PC-3 (cell line): ENCODE measurements around the gene BEST2. TPM values are rescaled to one million over a fixed set of nuclear protein-coding genes. Genes with fewer than 3 reads are reported as not detected.
A peak's percentile ranks its signal among the peaks of the same experiment; 100 is the strongest.

ENCODE experiments used
- ATAC-seq: fragments of 200-7000 bp; cut with Tn5 transposase; 2 replicates; pipeline ENCODE4 v1.9.1; 2020; ENCODE audit warnings: mild to moderate bottlenecking, moderate library complexity
- BruUV-seq: library from RNA; stranded (reverse); fragments of 400-500 nt; replicated peaks from 2 replicates; lab custom pipeline; 2021; lab: Mats Ljungman, UMichigan
- CTCF ChIA-PET: fragments of 300-600 bp; sonication (Branson Sonifier 250); formaldehyde crosslinking; loops from one replicate; lab custom pipeline; 2022; ENCODE audit warnings: antibody characterized with exemption; lab: Charles Lee
- POLR2A ChIA-PET: fragments of 300-600 bp; sonication (Branson Sonifier 250); formaldehyde crosslinking; loops from one replicate; lab custom pipeline; 2022; ENCODE audit warnings: antibody characterized with exemption; ENCODE audit not compliant: unreplicated experiment; lab: Charles Lee
- DNase-seq: peaks from one replicate; pipeline ENCODE4 v3.0.0-alpha.2; 2015
- H2AFZ ChIP-seq: fragments of 300-600 bp; sonication (generic); 2 replicates; pipeline ENCODE4 v1.6.0; 2016; ENCODE audit warnings: antibody characterized with exemption, low read length
- H3F3A ChIP-seq: fragments of 300-600 bp; sonication (generic); one replicate; pipeline ENCODE4 v1.6.0; 2017; ENCODE audit warnings: antibody characterized with exemption, low read length, control low read depth, mild to moderate bottlenecking; ENCODE audit not compliant: unreplicated experiment
- H3K27ac ChIP-seq: fragments of 300-600 bp; sonication (generic); 2 replicates; pipeline ENCODE4 v1.5.1; 2016; ENCODE audit warnings: mild to moderate bottlenecking, low read length
- H3K27me3 ChIP-seq: fragments of 300-600 bp; sonication (generic); 2 replicates; pipeline ENCODE4 v1.6.1; 2016; ENCODE audit warnings: low read length, mixed read lengths
- H3K36me3 ChIP-seq: fragments of 300-600 bp; sonication (generic); 2 replicates; pipeline ENCODE4 v1.6.1; 2016; ENCODE audit warnings: low read depth, mixed run types, low read length, mixed read lengths
- H3K4me1 ChIP-seq: fragments of 300-600 bp; sonication (generic); 2 replicates; pipeline ENCODE4 v1.5.1; 2016; ENCODE audit warnings: low read length; ENCODE audit not compliant: insufficient read depth
- H3K4me2 ChIP-seq: fragments of 300-600 bp; sonication (generic); 2 replicates; pipeline ENCODE4 v1.6.0; 2016; ENCODE audit warnings: low read length
- H3K4me3 ChIP-seq: fragments of 300-600 bp; sonication (generic); 2 replicates; pipeline ENCODE4 v1.5.1; 2016; ENCODE audit warnings: mild to moderate bottlenecking, low read length, mixed read lengths
- H3K79me2 ChIP-seq: fragments of 300-600 bp; sonication (generic); 2 replicates; pipeline ENCODE4 v1.6.1; 2017; ENCODE audit warnings: low read length, mixed read lengths
- H3K9ac ChIP-seq: fragments of 300-600 bp; sonication (generic); 2 replicates; pipeline ENCODE4 v1.6.0; 2016; ENCODE audit warnings: mild to moderate bottlenecking, low read length
- H3K9me2 ChIP-seq: fragments of 300-600 bp; sonication (generic); replicated peaks from 2 replicates; pipeline ENCODE4 v1.6.1; 2016; ENCODE audit warnings: mixed run types, low read length, mixed read lengths
- H3K9me3 ChIP-seq: fragments of 300-600 bp; sonication (generic); 2 replicates; pipeline ENCODE4 v1.6.1; 2016; ENCODE audit warnings: low read length, mixed read lengths
- H4K20me1 ChIP-seq: fragments of 300-600 bp; sonication (generic); 2 replicates; pipeline ENCODE4 v1.6.1; 2016; ENCODE audit warnings: low read length, mixed read lengths
- CTCF ChIP-seq: fragments of 300-600 bp; sonication (generic); conservative IDR thresholded peaks from 2 replicates; pipeline ENCODE4 v1.5.1; 2017; ENCODE audit warnings: antibody characterized with exemption, low read depth, mild to moderate bottlenecking, low read length
- EZH2 ChIP-seq: fragments of 300-600 bp; sonication (generic); IDR thresholded peaks from one replicate; pipeline ENCODE4 v1.6.1; 2017; ENCODE audit warnings: antibody characterized with exemption, mild to moderate bottlenecking, low read length; ENCODE audit not compliant: unreplicated experiment
- EZH2phosphoT487 ChIP-seq: fragments of 300-600 bp; sonication (generic); IDR thresholded peaks from 2 replicates; pipeline ENCODE4 v1.6.1; 2018; ENCODE audit warnings: mild to moderate bottlenecking, antibody characterized with exemption, low read length, borderline replicate concordance
- intact Hi-C: fragments of 100-400 bp; cut with micrococcal nuclease; formaldehyde crosslinking; loops from 2 replicates; pipeline ENCODE4 v1.9.0; 2023
- total RNA-seq: library from RNA; depleted of rRNA; stranded (reverse); fragments of >200 nt; gene quantifications from 2 replicates; pipeline ENCODE4 v1.2.3, GENCODE V29; 2014

Gene BEST2
- total RNA-seq, 1 experiment from 2014 or later: 0.07 TPM

DNA sequence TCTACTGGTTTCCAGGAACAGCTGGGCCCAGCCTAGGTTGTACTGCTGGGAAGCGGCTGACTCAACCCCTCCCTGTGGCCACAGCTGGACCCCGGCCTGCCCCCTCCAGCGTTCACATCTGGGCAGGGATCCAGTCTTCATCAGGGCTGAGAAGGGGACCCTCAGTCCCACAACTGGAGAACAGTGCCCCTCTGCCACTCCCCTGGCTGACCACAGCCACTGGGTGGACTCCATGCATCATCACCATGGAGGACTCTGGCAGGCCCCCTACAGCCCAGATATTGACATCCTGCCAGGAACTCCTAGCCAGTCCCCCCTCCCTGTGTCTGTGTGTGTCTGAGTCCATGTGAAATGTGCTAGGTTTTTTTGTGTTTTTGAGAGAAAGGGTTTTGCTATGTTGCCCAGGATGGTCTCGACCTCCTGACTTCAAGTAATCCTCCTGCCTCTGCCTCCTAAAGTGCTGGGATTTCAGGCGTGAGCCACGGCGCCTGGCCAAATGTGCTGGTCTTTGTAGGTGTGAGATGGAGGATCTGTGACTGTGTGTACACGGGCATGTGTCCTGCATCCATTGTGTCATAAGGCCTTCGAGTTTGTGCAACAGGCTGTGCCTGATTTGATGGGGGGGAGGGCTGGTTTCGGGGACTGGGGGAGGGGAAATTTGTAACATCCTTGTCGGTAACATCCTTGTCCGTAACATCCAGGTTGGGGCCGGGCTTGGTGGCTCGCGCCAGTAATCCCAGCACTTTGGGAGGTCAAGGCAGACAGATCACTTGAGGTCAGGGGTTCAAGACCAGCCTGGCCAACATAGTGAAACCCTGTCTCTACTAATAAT lies 27.8 kb downstream of the BEST2 start:
- no peaks in the 10 kb centered on the region for H3K36me3 ChIP-seq
- ChIA-PET CTCF (no interaction called here), POLR2A (no interaction called here)
- DNase-seq (peak; percentile 27), ATAC-seq (no peak)
- H3K9ac ChIP-seq: 0 out of 2 replicates have a peak overlapping the region, but pooled peaks have one; percentile 59
- H3K27me3 ChIP-seq: no peaks in the 10 kb centered on the region
- no peaks in the 10 kb centered on the region for H4K20me1 ChIP-seq
- H3K4me3 ChIP-seq: no peak overlapping the region
- H3K4me2 ChIP-seq: peak overlapping the region; percentile 89; the same call in 1 of the 2 replicates
- peaks cover 44% of the 10 kb centered on the region for H3K4me1 ChIP-seq
- no peaks in the 10 kb centered on the region for H3K9me3 ChIP-seq
- intact Hi-C loops: loop anchor here (5.0 kb wide), 1 partner anchor 68 kb away; no protein-coding TSS in a partner anchor
- no peaks in the 10 kb centered on the region for H3K9me2 ChIP-seq
- H2AFZ ChIP-seq: peak overlapping the region; percentile 86; the same call in 1 of the 2 replicates
- no peaks in the 10 kb centered on the region for H3K79me2 ChIP-seq
- H3F3A ChIP-seq: peaks cover 5% of the 10 kb centered on the region
- BruUV-seq: no TSS peak
- TF ChIP-seq CTCF (peak; percentile 15; the same call in 1 of the 2 replicates), EZH2 (no peak)
- no peak overlapping the region for H3K27ac ChIP-seq

DNA sequence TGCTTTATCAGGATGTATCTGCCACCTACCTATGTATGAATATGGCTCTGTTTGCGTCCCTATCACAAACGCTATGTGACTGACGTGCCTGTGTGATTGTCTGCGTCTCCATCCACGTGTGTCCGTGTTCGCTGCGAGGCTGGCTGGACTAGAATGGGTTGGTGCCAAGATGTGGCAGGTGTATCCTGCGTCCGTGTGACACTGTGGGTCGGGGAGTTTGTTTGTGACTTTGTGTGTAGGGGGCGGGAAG lies 30.5 kb downstream of the BEST2 start:
- no TSS peak for BruUV-seq
- Histone ChIP-seq H2AFZ (peak overlapping the region; percentile 93), H3K27ac (peak overlapping the region; percentile 80), H3K9me2 (no peaks in the 10 kb centered on the region), H3K9me3 (no peaks in the 10 kb centered on the region), H3K4me1 (peaks cover 63% of the 10 kb centered on the region), H3K4me3 (peak overlapping the region; percentile 69), H3K4me2 (peak overlapping the region; percentile 90), H3K79me2 (no peaks in the 10 kb centered on the region), H3K9ac (peak overlapping the region; percentile 73), H4K20me1 (no peaks in the 10 kb centered on the region), H3K36me3 (no peaks in the 10 kb centered on the region), H3K27me3 (no peaks in the 10 kb centered on the region), H3F3A (peaks cover 5% of the 10 kb centered on the region)
- intact Hi-C loops: no loop called here
- CTCF ChIA-PET: no interaction called here
- no peak for TF ChIP-seq EZH2
- TF ChIP-seq CTCF: no peak
- TF ChIP-seq EZH2phosphoT487: no peak
- POLR2A ChIA-PET: no interaction called here
- DNase-seq (no peak), ATAC-seq (no peak; the same call in 1 of the 2 replicates)
